ENCODE measurements around the gene FNTB. TPM values are rescaled to one million over a fixed set of nuclear protein-coding genes. Genes with fewer than 3 reads are reported as not detected.
"Not testable (repeated sequence)": the region's sequence is repeated elsewhere in the genome, so short reads cannot be mapped to it uniquely, and the experiment has no call there.

The FNTB gene
- total RNA-seq, 2 donors from 2014 or later, result 13.4 to 30.9 TPM

DNA sequence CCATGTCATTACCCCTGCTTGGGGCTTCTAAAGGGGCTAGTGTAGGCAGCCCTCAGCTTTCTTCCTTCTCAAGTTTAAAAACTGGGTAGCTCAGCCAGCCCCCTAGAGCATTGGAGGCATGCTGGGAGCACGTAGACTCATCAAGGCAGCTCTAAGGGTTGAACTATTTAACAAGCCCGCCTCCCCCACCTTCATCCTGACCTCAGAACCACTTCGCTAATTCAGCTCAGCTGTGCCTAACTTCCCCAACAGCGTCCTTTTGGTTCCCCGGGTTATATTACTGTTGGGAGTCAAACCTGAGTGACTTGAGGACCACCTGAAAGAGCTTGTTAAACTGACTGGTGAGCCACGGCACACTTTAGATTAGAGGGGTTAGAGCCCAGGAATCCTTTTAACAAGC, 85.6 kb downstream of the FNTB start:
- Mint-ChIP-seq H3K27ac (no peak overlapping the region), H3K36me3 (peaks cover 15% of the 10 kb centered on the region)
- no peak for ATAC-seq

DNA sequence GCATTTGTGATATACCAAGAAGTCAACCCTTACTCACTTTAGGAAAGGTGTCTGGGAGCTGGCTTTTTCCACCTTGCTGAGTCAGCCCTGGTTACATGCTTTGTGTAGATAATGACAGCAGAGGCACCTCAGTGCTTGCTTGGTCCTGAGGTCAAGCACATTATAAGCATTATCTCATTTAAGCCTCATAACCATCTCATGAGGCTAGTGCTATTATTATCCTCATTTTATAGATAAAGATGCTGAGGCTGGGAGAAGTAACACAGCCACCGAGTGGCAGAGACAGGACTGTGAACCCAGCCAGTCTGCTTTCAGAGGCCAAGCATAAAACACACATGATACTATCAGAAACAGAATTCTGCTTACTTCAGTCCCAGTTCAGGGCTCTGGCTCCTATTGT, 86.2 kb downstream of the FNTB start:
- H3K9me3 Mint-ChIP-seq, result no peaks in the 10 kb centered on the region
- H3K4me1 Mint-ChIP-seq (ENCODE audit: low read depth in 2 of 2), result peaks cover 26% of the 10 kb centered on the region in 2 donors
- H3K27me3 Mint-ChIP-seq, result no peaks in the 10 kb centered on the region
- H3K4me3 Mint-ChIP-seq, result no peak overlapping the region
- ATAC-seq (no peak), DNase-seq (ENCODE audit: low spot score) (no peak)
- H3K27ac Mint-ChIP-seq, result peak overlapping the region in 1 of 2 donors; percentile 27
- peaks cover 15% of the 10 kb centered on the region for H3K36me3 Mint-ChIP-seq

More for the DNA sequence above, 85.6 kb downstream of the FNTB start:
- Mint-ChIP-seq H3K9me3 (no peaks in the 10 kb centered on the region), H3K4me3 (no peak overlapping the region), H3K4me1 (ENCODE audit: low read depth in 2 of 2) (peaks cover 24 to 26% of the 10 kb centered on the region in 2 donors), H3K27me3 (no peaks in the 10 kb centered on the region)
- DNase-seq (ENCODE audit: low spot score), result no peak

DNA sequence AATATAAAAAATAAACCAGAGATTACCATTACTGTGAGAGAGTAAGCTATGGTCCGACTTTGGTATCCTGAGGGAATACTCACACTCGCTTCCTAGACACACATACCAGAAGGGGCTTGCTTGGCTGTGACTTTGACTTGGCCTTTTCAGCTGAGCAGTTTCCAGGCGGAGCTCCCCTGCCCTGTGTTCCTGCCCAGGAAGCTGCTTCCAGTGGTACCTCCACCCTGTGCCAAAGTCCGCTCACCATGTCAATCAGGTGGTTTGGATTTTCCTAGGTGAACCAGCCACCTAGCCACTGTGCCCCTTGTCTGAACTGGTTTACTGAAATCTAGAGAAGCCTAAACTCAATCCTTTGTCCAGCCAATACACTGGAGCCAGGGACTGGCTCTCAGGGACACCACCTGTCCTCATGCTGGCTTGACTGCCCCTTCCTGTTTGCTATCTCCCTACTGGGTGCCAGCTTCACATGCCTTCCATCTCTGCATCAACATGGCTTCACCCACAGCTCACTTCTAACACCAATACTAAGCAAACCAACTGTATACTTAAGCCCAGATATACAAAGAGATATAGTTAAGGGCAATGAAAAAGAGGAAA, 87.0 kb downstream of the FNTB start:
- no peak for ATAC-seq
- H3K27ac Mint-ChIP-seq, result peak overlapping the region; percentile 25 to 27
- peaks cover 23 to 27% of the 10 kb centered on the region in 2 donors for H3K4me1 Mint-ChIP-seq (ENCODE audit: low read depth in 2 of 2)
- H3K36me3 Mint-ChIP-seq, result peaks cover 11% of the 10 kb centered on the region
- H3K9me3 Mint-ChIP-seq, result no peaks in the 10 kb centered on the region
- no peak for DNase-seq (ENCODE audit: low spot score)
- no peaks in the 10 kb centered on the region for H3K27me3 Mint-ChIP-seq
- H3K4me3 Mint-ChIP-seq, result no peak overlapping the region

DNA sequence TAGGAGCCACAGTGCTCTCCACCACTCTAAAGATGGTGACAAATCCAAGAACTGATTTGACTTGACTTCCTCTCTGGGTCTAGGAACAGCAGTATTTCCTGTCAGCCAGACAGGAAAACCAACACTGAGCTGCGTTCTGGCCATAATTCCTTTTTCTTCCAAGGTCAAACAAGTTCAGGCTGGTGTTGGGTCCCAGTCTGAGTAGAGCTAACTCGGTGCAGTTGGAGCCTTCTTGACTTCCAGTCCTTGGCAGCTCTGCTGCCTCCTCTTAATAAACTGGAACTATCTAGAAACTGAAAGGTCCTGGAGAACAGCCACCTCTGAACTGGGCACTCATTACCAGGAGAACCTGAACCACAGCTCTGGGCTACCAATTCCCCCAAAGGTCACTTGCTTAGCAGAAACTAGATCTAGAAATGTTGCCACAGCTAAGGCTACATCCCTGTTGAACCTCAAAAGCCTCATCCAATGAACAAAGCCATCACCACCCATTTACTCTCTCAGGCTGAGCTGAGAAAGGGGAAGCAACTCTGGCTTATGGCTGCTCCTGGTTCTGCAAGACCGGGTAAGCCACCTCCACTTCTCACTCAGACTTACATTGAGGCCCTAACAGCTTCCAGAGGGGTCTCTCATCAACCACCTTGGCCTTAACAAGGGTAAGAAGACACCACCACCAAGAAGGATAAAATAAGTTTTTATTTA, 87.9 kb downstream of the FNTB start:
- no peak overlapping the region for H3K4me3 Mint-ChIP-seq
- H3K36me3 Mint-ChIP-seq, result peaks cover 16% of the 10 kb centered on the region
- H3K27me3 Mint-ChIP-seq, result no peaks in the 10 kb centered on the region
- H3K9me3 Mint-ChIP-seq, result no peaks in the 10 kb centered on the region
- ATAC-seq, result no peak
- H3K27ac Mint-ChIP-seq, result peak overlapping the region; percentile 25 to 27
- peaks cover 31 to 34% of the 10 kb centered on the region in 2 donors for H3K4me1 Mint-ChIP-seq (ENCODE audit: low read depth in 2 of 2)
- no peak for DNase-seq (ENCODE audit: low spot score)

DNA sequence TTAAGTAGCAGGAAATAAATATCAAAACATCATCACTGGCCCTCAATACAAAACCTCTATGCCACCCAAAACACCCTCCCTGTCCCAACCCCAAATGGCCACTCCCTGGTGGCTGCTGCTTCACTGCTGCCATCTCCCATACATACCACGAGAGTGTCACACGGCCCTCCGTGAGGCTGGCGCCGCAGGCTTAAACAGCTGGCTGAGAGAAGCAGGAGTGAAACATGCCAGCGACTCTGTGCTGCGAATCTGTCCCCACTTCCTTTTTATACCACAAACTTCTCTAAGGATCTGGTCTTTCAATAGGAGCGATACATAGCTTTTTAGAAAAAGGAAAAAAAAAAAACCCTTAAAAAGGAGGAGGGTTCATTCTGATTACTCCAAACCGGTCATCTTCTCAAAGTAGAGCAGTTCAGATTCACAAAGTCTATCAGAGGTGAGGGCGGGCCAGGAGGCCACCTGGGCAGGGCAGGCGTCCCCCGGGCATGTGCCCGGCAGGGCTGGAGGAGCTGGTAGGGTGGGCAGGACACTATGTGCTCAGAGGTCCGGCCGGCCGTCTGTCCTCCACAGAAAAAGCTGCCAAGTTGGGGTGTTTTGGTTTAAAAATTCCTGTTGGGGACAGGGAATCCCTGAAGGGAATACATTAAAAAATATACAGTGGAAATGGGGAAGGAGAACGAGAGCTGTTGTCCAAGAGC, 89.1 kb downstream of the FNTB start:
- Mint-ChIP-seq H3K4me1 (ENCODE audit: low read depth in 2 of 2) (peaks cover 42 to 45% of the 10 kb centered on the region in 2 donors), H3K36me3 (peaks cover 25% of the 10 kb centered on the region), H3K9me3 (no peaks in the 10 kb centered on the region), H3K27me3 (no peaks in the 10 kb centered on the region), H3K27ac (peak overlapping the region; percentile 25 to 27), H3K4me3 (no peak overlapping the region)
- DNase-seq (ENCODE audit: low spot score) (no peak), ATAC-seq (no peak)

DNA sequence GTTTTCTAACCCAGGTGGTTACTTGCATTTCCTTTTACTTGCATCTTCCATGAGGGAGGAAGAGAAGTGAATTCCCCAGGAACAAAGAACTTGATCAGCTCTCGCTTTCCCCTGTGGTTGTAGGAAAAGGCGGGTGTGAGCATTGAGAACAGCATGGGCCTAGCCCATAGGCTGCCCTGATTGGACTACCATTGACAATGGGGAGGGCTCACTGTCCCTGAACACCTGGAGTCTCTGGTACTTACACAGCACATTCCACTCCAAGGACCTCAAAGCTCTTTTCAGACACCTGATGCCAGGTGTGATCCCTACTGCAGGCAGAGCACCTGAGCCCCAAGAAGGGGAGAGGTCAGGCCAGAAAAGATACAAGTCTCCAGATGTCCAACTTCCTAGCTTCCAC, 90.6 kb downstream of the FNTB start:
- Mint-ChIP-seq H3K4me3 (no peak overlapping the region), H3K9me3 (no peaks in the 10 kb centered on the region), H3K36me3 (peaks cover 41% of the 10 kb centered on the region), H3K27me3 (no peaks in the 10 kb centered on the region), H3K27ac (no peak overlapping the region), H3K4me1 (ENCODE audit: low read depth in 2 of 2) (peaks cover 58 to 61% of the 10 kb centered on the region in 2 donors)
- DNase-seq (ENCODE audit: low spot score) (no peak), ATAC-seq (no peak)

DNA sequence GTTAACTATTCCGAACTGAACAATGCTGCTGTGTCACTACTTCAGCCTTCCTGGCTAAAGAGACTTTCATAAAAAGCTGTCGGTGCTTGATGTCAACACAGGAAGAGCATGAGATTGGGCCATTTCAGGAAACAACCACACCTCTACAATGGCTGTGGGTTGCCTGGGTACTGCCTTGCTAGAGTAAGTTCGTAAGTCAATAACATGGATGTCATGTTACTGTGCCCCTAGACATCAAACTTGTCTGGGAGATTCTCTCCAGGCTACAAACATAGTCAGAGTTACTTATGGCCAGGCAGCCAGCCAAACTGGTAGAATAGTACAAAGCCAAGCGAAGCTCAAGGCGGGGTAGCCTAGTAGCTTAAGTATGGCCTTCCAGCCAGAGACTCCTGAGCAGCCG, 92.5 kb downstream of the FNTB start:
- Mint-ChIP-seq H3K36me3 (peaks cover 47% of the 10 kb centered on the region), H3K27me3 (no peaks in the 10 kb centered on the region), H3K9me3 (no peaks in the 10 kb centered on the region), H3K4me1 (ENCODE audit: low read depth in 2 of 2) (peaks cover 57 to 64% of the 10 kb centered on the region in 2 donors), H3K4me3 (no peak overlapping the region), H3K27ac (peak overlapping the region; percentile 68 to 78)
- DNase-seq (ENCODE audit: low spot score) (no peak), ATAC-seq (peak; percentile 41 to 50)

DNA sequence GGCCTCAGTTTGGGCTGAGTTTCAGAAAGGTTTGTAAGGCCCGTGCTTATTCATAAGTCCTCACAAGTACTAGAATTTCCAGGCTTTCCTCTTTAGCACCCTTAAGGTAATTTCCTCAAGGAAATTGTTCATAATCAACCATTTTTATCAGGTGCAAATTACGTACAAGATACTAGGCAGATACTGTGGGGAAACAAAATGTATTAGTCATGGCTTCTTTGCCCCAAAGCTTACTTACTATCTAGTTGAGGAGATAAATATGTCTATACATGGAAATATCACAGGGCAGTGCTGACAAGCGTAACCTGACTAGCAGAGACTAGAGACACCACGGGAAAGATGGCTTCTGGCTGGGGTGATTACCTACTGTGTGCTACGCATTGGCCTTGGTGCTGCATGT, 93.1 kb downstream of the FNTB start:
- H3K4me1 Mint-ChIP-seq (ENCODE audit: low read depth in 2 of 2), result peaks cover 51 to 61% of the 10 kb centered on the region in 2 donors
- peak overlapping the region; percentile 68 to 78 for H3K27ac Mint-ChIP-seq
- H3K9me3 Mint-ChIP-seq, result no peaks in the 10 kb centered on the region
- H3K36me3 Mint-ChIP-seq, result peaks cover 47% of the 10 kb centered on the region
- peak in 1 of 2 donors; percentile 11 for ATAC-seq
- no peak for DNase-seq (ENCODE audit: low spot score)
- H3K4me3 Mint-ChIP-seq, result no peak overlapping the region
- no peaks in the 10 kb centered on the region for H3K27me3 Mint-ChIP-seq

DNA sequence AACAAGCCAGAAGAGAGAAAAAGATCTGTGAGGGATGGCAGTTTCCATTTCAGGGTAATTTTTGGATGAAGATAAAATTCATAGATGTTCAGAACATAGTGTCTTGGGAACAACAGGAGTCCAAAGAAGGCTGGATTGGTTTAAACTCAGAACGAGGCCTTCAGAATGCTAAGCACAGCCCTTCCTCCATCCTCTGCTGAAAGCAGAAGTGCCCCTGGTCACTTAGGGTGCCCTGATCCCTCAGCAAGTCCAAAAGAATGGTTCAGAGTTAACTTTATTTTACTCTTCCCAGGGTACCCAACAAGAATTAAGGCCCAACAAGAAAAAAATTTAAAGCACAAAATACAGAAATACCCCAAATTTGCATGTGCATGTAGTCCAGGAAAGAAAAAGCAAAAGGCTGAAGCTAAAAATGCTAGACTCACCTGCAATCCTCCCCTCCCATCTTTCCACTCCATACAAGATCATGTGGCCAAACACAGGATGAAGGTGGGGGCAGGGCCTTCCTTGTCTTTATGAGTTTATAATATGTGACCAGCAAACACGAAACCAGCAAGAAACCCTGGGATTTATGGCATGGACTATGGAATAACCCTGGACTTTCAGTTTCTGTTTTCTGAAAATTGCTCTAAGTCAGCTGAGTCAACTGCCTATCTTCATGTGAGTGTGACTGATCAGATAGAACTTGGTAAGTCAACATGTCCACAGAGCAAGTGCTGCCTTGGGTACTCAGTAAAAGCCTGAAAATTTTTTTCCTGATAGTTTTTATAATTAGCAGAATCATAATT, 94.5 kb downstream of the FNTB start:
- DNase-seq (ENCODE audit: low spot score) (no peak), ATAC-seq (no peak)
- Mint-ChIP-seq H3K27me3 (no peaks in the 10 kb centered on the region), H3K4me1 (ENCODE audit: low read depth in 2 of 2) (peaks cover 55 to 64% of the 10 kb centered on the region in 2 donors), H3K9me3 (no peaks in the 10 kb centered on the region), H3K36me3 (peaks cover 56% of the 10 kb centered on the region), H3K4me3 (peak overlapping the region; percentile 1), H3K27ac (peak overlapping the region; percentile 51 to 68)

DNA sequence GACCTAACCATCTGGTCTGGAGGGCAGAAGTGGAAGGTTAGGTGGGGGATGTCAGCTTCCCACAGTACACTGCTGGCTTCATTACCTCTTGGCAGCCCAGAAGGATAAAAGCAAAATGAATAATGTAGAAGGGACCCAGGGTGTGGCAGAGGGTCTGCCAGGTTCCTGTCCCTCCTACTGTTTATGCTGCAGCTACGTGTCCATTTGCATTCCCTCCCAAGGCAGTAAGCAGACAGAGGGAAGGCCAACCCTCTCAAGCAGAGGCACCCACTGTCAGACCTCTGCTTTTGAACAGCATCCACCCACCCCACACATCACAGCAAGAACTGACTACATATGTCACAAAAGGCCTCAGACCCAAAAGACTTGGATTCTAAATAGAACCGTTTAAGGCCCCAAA, 96.2 kb downstream of the FNTB start:
- no peaks in the 10 kb centered on the region for H3K9me3 Mint-ChIP-seq
- peaks cover 54 to 63% of the 10 kb centered on the region in 2 donors for H3K4me1 Mint-ChIP-seq (ENCODE audit: low read depth in 2 of 2)
- no peak for ATAC-seq
- no peak overlapping the region for H3K4me3 Mint-ChIP-seq
- peaks cover 69% of the 10 kb centered on the region for H3K36me3 Mint-ChIP-seq
- DNase-seq (ENCODE audit: low spot score), result no peak
- H3K27ac Mint-ChIP-seq, result no peak overlapping the region
- no peaks in the 10 kb centered on the region for H3K27me3 Mint-ChIP-seq

DNA sequence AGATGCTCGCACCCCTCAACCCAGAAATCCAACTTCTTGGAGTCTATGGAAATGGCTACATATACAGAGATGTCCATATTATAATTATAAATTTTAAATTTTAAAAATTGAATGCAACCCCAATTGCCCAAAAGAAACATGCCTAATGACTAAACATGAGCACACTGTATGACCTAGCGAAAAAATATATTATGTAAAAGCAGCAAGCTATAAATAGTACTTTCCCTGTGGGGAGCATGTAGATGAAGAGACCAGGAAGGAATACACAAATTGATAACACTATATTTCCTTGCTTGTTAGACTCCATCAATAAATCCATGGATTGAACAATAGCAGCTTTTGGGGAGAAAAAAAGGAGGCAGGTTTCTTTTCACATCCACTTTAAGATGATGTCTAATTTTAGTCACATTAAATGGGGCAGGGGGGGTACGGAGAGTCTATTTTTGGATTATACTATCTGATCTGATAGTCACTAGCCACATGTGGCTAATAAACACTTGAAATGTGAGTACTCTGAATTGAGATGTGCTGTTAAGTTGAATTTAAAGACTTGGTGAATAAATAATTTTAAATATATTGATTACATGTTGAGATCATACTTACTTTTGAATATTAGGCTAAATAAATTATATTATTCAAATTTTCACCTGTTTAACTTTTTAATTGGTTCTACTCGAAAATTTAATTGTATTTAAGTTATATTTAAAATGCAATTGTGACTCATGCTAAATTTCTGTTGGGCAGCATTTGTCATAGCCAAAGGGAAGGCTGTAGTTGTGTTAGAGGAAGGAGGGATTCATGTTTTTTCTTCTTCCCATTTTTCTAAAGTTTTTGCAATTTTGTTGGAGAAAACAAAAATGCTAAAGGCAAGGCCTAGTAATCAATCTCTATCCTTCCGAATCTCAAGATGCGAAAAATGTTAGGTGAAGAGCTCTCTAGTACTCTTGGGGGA, 98.1 kb downstream of the FNTB start:
- no peaks in the 10 kb centered on the region for H3K9me3 Mint-ChIP-seq
- ATAC-seq, result no peak
- H3K27me3 Mint-ChIP-seq, result no peaks in the 10 kb centered on the region
- H3K27ac Mint-ChIP-seq, result peak overlapping the region in 1 of 2 donors; percentile 60
- peaks cover 70% of the 10 kb centered on the region for H3K36me3 Mint-ChIP-seq
- peaks cover 44 to 55% of the 10 kb centered on the region in 2 donors for H3K4me1 Mint-ChIP-seq (ENCODE audit: low read depth in 2 of 2)
- H3K4me3 Mint-ChIP-seq, result no peak overlapping the region
- DNase-seq (ENCODE audit: low spot score), result no peak

DNA sequence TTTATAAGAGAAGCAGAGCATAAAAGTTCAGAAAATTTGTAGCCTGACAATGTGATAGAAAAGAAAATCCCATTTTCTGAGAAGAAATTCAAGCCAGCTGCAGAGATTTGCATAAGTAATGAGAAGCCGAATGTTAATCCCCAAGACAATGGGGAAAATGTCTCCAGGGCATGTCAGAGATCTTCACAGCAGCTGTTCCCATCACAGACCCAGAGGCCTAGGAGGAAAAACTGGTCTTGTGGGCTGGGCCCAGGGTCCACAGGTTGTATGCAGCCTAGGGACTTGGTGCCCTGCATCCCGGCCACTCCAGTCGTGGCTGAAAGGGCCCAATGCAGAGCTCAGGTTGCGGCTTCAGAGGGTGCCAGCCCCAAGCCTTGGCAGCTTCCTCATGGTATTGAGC, 100.0 kb downstream of the FNTB start:
- not testable (repeated sequence) for DNase-seq (ENCODE audit: low spot score); H3K27me3 Mint-ChIP-seq; ATAC-seq; H3K9me3 Mint-ChIP-seq; H3K4me3 Mint-ChIP-seq
- Mint-ChIP-seq H3K4me1 (ENCODE audit: low read depth in 2 of 2) (peaks cover 34 to 42% of the 10 kb centered on the region in 2 donors), H3K27ac (peak overlapping the region in 1 of 2 donors; percentile 0), H3K36me3 (peaks cover 58% of the 10 kb centered on the region)

DNA sequence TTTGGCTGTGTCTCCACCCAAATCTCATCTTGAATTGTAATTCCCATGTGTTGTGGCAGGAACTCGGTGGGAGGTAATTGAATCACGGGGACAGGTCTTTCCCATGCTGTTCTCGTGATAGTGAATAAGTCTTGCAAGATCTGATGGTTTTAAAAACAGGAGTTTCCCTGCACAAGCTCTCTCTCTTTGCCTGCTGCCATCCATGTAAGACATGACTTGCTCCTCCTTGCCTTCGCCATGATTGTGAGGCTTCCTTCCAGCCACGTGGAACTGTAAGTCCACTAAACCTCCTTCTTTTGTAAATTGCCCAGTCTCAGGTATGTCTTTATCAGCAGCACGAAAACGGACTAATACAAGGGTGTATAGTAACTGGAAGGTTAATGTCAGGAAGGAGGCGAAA, 101.1 kb downstream of the FNTB start:
- not testable (repeated sequence) for H3K4me3 Mint-ChIP-seq; H3K27ac Mint-ChIP-seq; H3K9me3 Mint-ChIP-seq; H3K27me3 Mint-ChIP-seq; ATAC-seq; DNase-seq (ENCODE audit: low spot score)
- Mint-ChIP-seq H3K4me1 (ENCODE audit: low read depth in 2 of 2) (peaks cover 25 to 31% of the 10 kb centered on the region in 2 donors), H3K36me3 (peaks cover 51% of the 10 kb centered on the region)

All from natural killer cell treated with Interleukin-12 subunit alpha and Interleukin-12 subunit beta and Interleukin-15 and Interleukin-18, amount 100 ng/mL, for 72 hours (primary cell).